GM21381 (cell line): ENCODE measurements around the gene ITM2C.

Source experiments
- ATAC-seq: cut with Tn5 transposase; IDR thresholded peaks from one replicate; pipeline ENCODE4 v1.9.1; 2021; ENCODE audit warnings: mild to moderate bottlenecking, moderate library complexity; ENCODE audit not compliant: unreplicated experiment

Gene ITM2C

GRCh38 chr2:230850358-230850658 lies 14.4 kb upstream of the ITM2C start:
- ATAC-seq = no peak

GRCh38 chr2:230852113-230852512 lies 12.6 kb upstream of the ITM2C start:
- ATAC-seq = no peak

GRCh38 chr2:230861552-230862255 lies 3.0 kb upstream of the ITM2C start:
- ATAC-seq = no peak

- ATAC-seq = no peak
These were observed 2.5 kb upstream of the ITM2C start for GRCh38 chr2:230862292-230862691.

GRCh38 chr2:230863031-230863430 lies 1.7 kb upstream of the ITM2C start:
- ATAC-seq = no peak

GRCh38 chr2:230863442-230864121 lies 1.2 kb upstream of the ITM2C start:
- no peak for ATAC-seq

- no peak for ATAC-seq
These were observed 579 bp upstream of the ITM2C start for GRCh38 chr2:230864122-230864604.

- ATAC-seq = no peak
These were observed 594 bp downstream of the ITM2C start for GRCh38 chr2:230865307-230865765.

GRCh38 chr2:230865766-230866755 lies 1.3 kb downstream of the ITM2C start:
- ATAC-seq = no peak

GRCh38 chr2:230866756-230867523 lies 2.2 kb downstream of the ITM2C start:
- no peak for ATAC-seq

GRCh38 chr2:230868161-230868946 lies 3.6 kb downstream of the ITM2C start:
- ATAC-seq = no peak

GRCh38 chr2:230868947-230869913 lies 4.5 kb downstream of the ITM2C start:
- no peak for ATAC-seq

- ATAC-seq = no peak
These were observed 5.3 kb downstream of the ITM2C start for GRCh38 chr2:230869914-230870543.

- no peak for ATAC-seq
These were observed 6.0 kb downstream of the ITM2C start for GRCh38 chr2:230870544-230871360.

GRCh38 chr2:230871361-230872150 lies 6.8 kb downstream of the ITM2C start:
- no peak for ATAC-seq

GRCh38 chr2:230872151-230872967 lies 7.6 kb downstream of the ITM2C start:
- peak; percentile 1 for ATAC-seq
